Globus pallidus (tissue), 1 donor: ENCODE data around the gene CAP1.

Experiments
- DNase-seq: peaks from one replicate; pipeline ENCODE4 v3.0.0-alpha.2; 2015; ENCODE audit warnings: low spot score

CAP1 gene

DNA sequence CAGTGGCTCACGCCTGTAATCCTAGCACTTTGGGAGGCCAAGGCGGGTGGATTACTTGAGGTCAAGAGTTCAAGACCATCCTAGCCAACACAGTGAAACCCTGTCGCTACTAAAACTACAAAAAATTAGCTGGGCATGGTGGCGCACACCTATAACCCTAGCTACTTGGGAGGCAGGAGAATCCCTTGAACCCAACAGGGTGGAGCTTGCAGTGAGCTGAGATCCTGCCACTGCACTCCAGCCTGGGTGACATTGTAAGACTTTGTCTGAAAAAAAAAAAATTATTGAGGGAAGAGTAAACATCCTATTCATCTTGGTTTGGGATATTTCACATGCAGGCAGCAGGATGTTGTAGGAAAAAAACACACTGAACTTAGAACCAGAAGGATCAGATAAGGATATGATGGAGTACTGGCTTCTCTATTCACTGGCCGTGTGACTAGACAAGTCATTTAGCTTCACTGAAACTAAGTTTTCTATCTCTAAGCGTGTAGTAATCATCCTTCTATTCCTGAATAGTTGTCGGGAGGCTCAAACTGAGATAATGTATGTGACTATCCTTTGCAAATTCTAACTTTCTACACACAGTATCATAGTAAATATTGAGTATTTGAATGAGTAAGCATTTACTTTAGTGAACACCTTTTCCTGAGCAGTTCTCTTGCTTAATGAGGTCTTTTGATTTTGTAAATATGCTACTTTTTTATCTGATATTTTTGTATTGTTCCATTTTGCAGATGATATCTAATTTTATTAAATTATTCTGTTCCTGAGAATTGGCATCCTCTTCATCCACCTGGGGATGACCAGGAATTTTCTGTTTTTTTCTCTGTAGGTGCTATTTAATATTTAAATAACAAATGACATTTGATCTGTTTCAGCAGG is 18.2 kb downstream of the CAP1 start:
- no peak for DNase-seq

DNA sequence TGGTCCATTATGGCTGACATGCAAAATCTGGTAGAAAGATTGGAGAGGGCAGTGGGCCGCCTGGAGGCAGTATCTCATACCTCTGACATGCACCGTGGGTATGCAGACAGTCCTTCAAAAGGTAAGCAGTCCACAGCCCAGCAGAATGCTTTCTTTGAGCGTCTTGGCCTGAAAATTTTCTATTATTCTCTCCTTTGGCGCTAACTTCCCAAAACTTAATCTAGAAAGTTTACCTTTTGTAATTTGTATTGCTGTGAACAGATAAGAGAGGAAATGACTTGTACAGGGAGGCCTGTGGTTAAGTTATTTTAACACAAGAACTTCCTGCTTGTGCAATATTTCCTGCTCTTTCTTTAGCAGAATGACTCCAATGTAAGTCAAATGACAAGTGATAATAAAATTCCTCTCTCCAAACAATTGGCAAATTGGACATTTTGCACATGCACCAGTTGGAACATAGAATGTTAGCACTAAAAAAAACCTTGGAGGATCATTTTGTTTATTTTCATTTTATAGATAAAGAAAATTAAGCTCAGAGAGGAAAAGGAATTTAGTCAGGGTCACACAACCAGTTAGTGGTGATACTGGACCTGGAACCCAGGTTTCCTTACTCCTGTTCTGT is 18.9 kb downstream of the CAP1 start:
- DNase-seq, result no peak

DNA sequence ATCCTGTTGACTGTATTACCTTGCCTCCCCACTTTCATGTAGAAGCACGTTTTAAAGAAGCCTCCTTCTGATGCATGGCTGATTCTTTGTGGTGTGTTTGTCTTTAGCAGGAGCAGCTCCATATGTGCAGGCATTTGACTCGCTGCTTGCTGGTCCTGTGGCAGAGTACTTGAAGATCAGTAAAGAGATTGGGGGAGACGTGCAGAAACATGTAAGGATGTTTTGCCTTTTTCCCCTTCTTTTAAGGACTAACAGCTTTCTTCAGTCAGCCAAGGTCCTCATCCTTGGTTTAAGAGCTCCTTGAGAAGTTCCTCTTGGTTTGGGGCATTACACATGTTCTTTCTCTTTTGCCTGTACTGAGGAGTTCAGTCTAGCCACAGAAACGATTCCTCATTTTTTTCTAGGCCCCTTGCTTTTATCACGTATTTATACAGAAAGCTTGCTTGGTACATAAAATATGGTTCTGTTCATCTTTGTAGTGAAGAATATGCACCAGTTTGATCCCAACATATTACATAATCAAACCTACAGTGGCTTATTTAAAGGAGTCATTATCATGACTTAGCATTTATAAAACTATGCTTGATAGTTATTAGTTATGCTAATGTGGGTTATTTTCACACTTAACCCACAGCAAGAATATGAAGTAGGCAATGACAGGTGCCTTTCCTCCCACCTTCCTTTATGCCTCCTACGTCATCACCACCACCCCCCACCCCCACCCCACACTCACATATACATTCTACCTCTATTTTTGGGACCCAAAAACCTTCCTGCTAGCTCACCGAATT is 19.6 kb downstream of the CAP1 start:
- DNase-seq, result no peak

DNA sequence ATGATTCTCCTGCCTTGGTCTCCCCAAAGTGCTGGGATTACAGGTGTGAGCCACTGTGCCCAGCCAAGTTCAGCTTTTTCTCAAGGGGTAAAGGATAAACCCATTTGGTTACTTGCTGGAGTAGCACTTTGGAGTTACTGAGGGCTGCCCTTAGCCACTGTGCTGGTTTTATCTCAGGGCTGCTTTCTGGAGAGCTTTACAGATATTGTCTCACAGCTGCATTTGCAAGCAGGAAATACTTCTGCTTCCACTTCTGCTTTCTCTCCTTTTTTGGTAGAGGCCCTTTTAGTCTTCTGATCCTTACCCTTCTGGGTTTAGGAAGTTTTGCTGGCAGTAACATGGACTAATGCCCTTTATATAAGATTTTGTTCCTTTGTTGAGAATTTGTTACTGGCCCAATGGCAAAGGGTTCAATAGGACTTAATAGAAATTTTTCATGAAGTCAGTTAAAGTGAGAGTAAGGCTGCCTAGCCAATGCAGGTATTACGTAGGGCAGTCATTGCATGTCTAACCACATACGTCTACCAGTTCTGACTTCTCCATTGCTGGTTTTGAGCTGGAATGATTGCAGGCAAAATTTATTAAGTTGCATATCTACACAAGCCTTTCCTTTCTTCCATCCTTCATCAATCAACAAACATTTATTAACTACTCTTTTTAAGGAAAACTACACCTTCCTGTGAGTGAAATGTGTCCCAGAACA is 24.4 kb downstream of the CAP1 start:
- DNase-seq, result peak; percentile 38

DNA sequence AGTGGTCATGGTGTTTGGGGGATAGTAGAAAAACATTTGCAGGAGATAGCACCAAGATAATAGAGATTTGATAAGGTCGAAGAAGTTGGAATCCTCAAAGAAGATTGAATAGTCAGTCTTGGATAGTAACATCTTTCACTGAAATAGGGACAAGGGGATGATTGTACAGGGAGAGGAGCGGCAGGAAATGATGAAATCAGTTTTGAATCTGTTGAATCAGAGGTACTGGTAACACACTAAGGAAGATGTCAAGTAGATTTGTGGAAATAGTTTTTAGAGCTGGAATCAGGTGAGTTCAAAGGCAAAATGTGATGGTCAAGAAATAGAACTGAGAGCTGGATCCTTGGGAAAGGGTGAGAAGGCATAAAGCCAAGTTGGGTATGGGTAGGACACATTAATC is 26.5 kb downstream of the CAP1 start:
- no peak for DNase-seq

DNA sequence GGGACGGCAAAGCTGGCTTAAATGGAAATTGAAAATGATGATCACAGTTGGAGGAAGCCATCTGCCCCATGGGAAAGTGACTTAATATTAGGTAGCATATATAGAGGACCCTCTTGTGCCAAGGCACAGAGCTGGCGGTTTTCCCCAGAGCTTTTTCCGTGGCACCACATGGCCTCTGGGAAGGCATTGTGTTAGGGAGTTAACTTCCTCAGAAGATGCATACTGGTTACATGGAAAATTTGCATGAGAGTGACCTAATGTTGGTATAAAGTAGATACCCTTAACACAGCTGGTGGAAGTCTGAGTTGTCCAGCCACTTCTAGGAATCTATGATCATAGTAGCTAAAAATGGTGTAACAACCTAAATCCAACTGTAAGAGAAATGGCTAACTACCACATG is 27.3 kb downstream of the CAP1 start:
- no peak for DNase-seq

DNA sequence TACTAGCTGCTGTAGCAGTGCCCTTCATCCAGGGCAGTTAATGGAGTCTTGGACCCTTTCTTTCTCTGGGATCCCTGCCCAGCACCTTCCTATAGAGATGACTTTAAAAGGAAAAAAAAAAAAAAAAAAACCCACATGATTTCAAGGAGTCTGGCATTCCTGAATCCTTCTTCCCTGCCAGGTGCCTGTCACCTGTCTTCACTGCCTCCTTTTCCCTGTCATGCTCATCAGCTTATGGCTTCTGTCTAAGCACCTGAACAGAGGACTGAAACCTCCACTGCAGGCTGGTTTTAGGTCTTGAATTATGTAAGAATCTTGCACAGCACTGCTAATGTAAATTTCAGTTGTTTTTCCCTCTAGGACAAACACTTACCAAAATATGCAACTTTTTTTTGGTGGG is 31.6 kb downstream of the CAP1 start:
- no peak for DNase-seq

DNA sequence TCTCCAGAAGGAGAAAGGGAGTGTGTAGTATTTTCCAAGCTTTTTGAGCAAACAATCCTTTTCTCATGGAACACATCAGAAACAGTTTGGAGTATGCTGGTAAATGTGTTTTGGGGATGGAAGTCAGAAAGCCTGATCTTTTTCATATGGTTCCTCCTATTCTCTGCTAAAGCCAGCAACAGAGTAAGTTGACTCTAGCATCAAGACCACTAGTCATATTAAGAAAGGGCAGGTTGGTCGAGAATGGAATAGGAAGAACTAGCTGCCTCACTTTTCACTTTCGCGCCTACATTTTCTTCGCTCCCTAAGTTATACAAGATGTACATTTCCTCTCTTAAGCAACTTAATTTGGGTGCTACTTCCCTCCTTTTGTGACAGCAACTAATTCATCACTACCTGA is 32.5 kb downstream of the CAP1 start:
- no peak for DNase-seq

DNA sequence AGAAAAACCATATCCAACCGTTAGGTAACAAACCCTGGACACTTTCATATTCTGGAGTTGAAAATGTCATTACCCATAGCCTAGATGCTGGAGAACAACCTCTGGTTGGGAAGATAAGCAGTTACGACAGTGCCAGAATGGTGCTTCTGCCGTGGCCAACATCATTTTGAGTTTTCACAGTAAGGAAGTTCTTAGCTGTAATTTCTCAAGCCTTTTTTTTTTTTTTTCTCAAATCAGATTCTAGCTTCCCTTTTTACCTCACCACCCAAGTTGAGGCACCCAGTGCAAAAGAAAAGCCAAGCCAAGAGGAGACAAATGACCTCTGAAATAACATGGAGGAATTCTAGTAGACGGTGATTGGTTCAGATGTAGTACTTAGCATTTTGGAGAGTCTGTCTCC is 34.7 kb downstream of the CAP1 start:
- no peak for DNase-seq

DNA sequence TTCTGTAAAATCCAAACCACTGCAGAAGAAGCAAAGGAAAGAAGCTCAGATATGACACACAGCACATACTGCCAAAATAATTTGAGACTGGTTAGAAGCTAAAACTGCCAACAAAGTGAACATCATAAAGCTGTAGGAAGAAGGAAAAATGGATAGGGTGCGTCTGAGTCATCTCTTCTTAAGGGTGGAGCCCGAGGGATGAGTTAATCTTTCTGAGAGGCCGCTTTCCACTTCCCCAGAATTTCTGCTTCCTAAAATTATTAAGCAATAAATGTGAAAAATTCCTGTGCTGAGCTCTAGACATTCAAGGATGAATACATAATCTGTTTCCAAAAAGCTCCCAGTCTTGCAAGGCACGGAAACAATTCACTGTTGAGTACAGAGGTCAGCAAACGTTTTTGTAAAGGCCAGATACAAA is 36.4 kb downstream of the CAP1 start:
- DNase-seq, result no peak

DNA sequence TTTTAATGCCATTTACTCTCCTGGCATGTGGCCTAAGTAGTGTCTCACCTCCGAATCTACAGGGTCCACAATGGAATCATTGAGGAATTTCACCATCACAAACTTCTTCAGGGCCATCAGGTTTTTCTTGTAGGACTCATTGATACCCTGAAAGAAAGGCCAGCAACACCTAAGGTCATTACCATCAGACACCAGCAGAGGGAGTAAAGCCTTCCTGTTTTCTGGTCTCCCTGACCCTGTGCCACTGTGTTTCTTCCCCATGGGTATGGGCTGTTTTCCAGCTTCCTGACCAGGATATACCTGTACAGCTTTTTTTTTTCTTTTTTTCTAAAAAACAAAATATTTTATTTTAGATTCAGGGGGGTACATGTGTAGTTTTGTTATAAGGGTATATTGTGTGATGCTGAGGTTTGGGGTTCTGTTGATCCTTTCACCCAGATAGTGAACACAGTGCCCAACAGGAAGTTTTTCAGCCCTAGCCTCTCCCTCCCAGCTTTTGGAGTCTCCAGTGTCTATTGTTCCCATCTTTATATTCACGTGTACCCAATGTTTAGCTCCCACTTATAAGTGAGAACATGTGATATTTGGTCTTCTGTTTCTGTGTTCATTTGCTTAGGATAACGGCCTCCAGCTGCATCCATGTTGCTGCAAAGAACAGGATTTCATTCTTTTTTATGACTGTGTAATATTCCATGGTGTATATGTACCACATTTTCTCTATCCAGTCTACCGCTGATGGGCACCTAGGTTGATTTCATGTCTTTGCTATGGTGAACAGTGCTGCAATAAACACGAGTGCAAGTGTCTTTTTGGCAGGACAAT is 38.2 kb downstream of the CAP1 start:
- DNase-seq, result no peak

DNA sequence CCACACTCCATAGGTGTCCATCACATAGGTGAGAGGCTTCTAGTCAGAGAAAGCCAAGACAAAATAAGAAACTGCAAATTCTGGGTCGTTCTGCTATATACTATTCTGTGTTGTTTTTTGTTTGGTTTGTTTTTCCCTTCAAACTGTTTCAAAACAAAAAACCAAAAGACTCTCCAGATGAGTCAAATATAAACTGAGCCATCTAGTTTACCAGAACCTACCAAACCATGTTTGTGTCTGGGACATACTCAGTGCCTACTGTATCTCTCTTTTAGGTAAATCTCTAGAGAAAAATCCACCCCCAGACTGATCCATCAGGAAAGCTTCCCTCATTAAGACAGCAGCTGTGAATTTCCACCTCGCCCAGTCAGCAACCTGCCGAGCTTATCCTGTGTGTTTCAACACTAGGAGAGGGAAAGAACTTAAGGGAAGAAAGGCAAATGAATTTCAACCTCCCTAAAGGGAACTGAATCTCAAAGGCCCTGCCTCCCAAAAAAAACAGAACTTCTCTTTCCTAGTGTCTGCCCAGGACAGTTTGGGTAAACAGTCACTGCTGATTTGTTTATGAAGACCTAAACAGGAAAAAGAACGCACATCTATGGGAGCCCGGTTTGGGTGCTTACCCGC is 39.4 kb downstream of the CAP1 start:
- no peak for DNase-seq

DNA sequence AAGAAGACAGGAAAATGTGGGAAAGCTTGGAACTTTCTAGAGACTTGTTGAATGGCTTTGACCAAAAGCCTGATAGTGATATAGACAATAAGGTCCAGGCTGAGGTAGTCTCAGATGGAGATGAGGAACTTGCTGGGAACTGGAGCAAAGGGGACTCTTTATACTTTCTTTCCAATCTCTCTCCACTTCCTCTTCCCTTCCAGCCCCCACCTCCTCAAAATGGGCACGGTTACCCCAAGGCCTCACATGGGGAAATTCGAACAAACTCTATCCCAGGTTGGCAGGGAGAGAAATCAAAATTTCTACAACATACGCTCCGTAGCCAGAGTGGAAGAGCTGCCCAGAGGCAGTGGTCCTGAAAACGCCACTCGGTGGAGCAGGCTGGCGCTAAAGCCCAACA is 41.3 kb downstream of the CAP1 start:
- no peak for DNase-seq

DNA sequence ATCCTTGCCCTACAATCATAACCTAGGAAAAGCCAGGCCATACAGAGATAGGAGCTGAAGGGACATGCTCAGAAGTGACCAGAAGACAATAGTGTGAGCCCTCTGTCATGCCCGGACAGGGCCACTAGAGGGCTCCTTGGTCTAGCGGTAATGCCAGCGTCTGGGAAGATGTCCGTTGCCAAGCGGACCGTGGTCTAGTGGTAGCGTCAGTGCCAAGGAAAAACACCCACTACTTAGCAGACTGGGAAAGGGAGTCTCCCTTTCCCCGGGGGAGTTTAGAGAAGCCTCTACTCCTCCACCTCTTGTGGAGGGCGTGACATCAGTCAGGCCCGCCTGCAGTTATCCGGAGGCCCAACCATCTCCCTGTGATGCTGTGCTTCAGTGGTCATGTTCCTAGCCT is 44.2 kb downstream of the CAP1 start:
- peak; percentile 75 for DNase-seq

DNA sequence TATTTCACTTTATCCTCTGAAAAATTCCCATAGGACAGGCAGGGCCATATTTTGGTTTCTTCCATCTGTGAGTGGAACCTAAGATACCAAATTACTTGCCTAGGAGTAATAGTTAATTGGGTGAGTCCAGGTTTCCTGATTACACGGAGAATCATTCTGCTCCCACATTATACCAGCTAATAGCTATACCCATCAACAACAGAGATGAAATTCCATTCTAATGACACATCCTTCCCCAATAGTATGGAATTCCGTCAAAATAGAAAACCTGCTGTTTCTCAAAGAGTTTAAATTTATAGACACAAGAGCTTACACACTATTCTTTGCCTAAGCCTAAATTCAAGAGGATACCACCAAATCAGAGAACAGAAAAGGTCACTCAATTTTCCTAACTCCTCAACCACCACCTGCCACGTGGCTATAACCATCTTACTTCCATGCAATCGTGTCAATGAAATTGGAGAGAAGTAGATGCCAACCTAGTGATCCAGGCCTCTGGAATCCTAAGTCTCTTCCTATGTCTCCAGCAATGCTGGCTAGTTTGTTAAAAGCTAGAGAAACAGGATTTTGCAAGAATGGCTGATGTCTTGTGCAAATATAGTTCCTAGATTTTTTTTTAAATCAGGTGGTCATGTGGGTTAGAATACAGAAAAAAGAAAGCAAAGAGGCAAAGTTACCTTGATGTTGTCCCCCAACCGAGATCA is 50.3 kb downstream of the CAP1 start:
- no peak for DNase-seq

DNA sequence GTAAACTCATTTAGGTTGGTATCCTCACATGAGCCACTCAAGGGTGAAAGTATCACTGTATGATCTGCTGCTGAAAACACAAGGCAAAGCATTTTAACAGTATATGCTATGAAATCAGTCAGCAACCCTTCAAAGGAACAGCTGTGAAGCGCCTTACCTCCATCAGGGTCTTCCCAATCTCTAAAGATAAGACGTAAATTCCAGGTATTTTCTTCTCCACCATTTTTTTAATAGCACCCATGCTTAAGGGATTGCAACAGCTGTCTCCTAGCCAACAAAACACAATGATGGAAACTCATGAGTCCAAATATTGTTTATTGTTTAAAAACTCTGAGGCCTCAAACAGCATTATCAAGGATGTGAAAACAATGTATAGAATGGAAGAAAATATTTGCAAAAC is 51.7 kb downstream of the CAP1 start:
- DNase-seq, result no peak

DNA sequence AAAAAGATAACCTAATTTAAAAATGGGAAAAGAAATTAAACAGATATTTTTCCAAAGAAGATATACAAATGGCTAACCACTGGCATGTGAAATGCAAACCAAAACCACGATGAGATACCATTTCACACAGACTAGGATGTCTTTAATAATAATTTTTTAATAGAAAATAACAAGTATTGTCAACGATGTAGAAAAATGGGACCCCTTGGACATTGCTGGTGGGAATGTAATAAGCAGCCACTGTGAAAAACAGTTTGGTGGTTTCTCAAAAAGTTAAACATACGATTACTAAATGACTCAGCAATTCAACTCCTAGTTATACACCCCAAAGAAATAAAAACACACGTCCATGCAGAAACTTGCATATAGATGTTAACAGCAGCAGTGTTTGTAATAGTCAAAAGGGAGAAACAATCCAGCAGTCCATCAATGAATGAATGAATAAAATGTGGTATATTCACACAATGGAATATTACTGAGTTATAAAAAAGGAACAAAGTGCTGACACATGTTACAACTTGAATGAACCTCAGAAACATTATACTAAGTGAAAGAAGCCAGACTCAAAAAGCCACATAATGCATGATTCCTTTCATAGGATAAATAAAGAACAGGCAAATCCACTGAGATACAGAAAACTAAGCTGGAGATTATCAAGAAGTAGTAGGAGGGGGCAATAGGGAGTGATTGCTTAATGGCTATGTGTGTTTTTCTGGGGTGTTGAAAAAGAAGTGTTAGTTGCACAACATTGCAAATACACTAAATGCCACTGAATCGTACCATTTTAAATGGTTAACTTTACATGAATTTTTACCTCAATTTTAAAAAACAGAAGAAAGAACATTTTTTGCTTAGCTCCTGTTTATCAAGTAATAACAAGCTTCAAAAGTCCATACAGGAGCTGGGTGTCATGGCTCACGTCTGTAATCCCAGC is 52.4 kb downstream of the CAP1 start:
- no peak for DNase-seq

DNA sequence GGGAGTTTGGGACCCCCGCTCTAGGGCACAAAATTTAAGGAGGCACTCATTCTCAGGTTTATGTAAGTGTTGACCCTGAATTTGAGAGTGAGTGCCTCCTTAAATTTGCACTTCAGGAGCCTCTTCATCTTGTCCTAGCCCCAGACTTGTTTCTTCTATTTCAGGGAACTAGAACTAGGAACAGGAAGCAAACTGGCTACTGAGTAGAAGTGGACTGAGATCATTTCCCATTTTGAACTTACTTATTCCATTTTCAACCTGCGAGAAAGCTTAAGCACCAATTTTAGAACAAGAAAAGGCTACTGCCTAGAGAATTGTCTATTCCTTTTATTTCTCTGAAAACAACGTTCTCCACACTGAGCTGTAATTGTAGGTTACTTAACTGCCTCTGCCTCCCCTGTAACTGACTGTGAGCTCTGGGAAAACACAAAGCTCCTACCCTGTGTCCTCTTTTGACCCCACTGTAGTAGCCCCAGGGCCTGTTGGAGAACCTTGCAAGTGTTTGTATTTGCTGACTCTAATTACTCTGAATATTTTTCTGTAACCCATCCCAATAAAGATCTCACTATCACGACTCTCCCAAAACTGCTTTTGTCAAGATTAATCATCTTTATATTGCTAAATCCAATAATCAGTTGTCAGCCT is 54.1 kb downstream of the CAP1 start:
- DNase-seq, result peak; percentile 63

DNA sequence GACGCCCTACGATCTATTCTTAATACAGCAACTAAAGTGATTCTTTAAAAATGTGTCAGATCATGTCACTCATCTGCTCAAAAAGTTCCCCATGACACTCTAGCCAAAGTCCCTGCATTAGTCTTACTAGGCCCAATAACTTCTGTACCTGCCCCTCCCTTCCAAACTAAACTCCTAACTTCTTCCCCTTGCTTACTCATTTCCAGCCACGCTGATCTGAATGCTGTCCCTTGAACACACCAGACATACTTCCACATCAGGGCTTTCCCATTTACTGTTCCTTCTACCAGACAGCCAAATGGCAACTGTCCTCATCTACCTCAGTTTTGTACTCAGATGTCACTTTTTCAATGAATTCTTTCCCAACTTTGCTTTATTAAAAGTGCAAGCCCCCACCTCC is 55.3 kb downstream of the CAP1 start:
- no peak for DNase-seq
